ENCODE data around the gene FNDC3B.

GRCh38 chr3:172300862-172301261 is 261.5 kb downstream of the FNDC3B start:
- no peak for TF ChIP-seq ZBTB20 (tag by site-specific recombination; IDR thresholded peaks at IDR 0.05)
- no peak for TF ChIP-seq TCF7L2 (IDR thresholded peaks at IDR 0.05; ENCODE audit: borderline replicate concordance, low read depth, low read length)
- TF ChIP-seq, protein P1, sequence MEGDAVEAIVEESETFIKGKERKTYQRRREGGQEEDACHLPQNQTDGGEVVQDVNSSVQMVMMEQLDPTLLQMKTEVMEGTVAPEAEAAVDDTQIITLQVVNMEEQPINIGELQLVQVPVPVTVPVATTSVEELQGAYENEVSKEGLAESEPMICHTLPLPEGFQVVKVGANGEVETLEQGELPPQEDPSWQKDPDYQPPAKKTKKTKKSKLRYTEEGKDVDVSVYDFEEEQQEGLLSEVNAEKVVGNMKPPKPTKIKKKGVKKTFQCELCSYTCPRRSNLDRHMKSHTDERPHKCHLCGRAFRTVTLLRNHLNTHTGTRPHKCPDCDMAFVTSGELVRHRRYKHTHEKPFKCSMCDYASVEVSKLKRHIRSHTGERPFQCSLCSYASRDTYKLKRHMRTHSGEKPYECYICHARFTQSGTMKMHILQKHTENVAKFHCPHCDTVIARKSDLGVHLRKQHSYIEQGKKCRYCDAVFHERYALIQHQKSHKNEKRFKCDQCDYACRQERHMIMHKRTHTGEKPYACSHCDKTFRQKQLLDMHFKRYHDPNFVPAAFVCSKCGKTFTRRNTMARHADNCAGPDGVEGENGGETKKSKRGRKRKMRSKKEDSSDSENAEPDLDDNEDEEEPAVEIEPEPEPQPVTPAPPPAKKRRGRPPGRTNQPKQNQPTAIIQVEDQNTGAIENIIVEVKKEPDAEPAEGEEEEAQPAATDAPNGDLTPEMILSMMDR (tag by site-specific recombination; IDR thresholded peaks at IDR 0.05) = no peak
- TF ChIP-seq ZNF19 (tag by site-specific recombination; IDR thresholded peaks at IDR 0.05; ENCODE audit: low read depth) = no peak
- TF ChIP-seq REST (tag by site-specific recombination; IDR thresholded peaks at IDR 0.05) = no peak
- TF ChIP-seq ZEB2 (tag by site-specific recombination; IDR thresholded peaks at IDR 0.05) = no peak
- no peak for TF ChIP-seq ZNF24 (tag by site-specific recombination; IDR thresholded peaks at IDR 0.05)
- TF ChIP-seq, protein P2, sequence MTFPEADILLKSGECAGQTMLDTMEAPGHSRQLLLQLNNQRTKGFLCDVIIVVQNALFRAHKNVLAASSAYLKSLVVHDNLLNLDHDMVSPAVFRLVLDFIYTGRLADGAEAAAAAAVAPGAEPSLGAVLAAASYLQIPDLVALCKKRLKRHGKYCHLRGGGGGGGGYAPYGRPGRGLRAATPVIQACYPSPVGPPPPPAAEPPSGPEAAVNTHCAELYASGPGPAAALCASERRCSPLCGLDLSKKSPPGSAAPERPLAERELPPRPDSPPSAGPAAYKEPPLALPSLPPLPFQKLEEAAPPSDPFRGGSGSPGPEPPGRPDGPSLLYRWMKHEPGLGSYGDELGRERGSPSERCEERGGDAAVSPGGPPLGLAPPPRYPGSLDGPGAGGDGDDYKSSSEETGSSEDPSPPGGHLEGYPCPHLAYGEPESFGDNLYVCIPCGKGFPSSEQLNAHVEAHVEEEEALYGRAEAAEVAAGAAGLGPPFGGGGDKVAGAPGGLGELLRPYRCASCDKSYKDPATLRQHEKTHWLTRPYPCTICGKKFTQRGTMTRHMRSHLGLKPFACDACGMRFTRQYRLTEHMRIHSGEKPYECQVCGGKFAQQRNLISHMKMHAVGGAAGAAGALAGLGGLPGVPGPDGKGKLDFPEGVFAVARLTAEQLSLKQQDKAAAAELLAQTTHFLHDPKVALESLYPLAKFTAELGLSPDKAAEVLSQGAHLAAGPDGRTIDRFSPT (tag by site-specific recombination; IDR thresholded peaks at IDR 0.05) = no peak
- TF ChIP-seq, protein P3, sequence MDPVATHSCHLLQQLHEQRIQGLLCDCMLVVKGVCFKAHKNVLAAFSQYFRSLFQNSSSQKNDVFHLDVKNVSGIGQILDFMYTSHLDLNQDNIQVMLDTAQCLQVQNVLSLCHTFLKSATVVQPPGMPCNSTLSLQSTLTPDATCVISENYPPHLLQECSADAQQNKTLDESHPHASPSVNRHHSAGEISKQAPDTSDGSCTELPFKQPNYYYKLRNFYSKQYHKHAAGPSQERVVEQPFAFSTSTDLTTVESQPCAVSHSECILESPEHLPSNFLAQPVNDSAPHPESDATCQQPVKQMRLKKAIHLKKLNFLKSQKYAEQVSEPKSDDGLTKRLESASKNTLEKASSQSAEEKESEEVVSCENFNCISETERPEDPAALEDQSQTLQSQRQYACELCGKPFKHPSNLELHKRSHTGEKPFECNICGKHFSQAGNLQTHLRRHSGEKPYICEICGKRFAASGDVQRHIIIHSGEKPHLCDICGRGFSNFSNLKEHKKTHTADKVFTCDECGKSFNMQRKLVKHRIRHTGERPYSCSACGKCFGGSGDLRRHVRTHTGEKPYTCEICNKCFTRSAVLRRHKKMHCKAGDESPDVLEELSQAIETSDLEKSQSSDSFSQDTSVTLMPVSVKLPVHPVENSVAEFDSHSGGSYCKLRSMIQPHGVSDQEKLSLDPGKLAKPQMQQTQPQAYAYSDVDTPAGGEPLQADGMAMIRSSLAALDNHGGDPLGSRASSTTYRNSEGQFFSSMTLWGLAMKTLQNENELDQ (tag by site-specific recombination; IDR thresholded peaks at IDR 0.05; ENCODE audit: low read depth) = no peak
